Retinal pigment epithelial cell (primary cell): ENCODE results near the gene TMEM269.

Experiments used
- DNase-seq: peaks from one replicate; pipeline ENCODE4 v3.0.0-alpha.2; 2010; ENCODE audit warnings: low read depth
- H3K4me3 ChIP-seq: 2 replicates; pipeline ENCODE4 v1.5.1; 2011; ENCODE audit warnings: mild to moderate bottlenecking, low read length, control low read depth, moderate library complexity
- TF ChIP-seq, protein P1 (sequence below): conservative IDR thresholded peaks from 2 replicates; pipeline ENCODE4 v1.5.1; 2011; ENCODE audit warnings: low read depth, low read length, control low read depth, inconsistent platforms

The TMEM269 gene

GRCh38 chr1:42766741-42767509 is 17.9 kb upstream of the TMEM269 start, which contains the start of the genes C1orf50 and P3H1:
TSS of gene C1orf50 (plus strand) at chr1:42767249. CDS start at chr1:42767312, 63 bp downstream.
TSS of gene P3H1 (minus strand) at chr1:42767028. CDS start at chr1:42766971, 57 bp downstream.
- peak within 1 kb of the TSS; percentile 88 for H3K4me3 ChIP-seq
- TF ChIP-seq, protein P1, sequence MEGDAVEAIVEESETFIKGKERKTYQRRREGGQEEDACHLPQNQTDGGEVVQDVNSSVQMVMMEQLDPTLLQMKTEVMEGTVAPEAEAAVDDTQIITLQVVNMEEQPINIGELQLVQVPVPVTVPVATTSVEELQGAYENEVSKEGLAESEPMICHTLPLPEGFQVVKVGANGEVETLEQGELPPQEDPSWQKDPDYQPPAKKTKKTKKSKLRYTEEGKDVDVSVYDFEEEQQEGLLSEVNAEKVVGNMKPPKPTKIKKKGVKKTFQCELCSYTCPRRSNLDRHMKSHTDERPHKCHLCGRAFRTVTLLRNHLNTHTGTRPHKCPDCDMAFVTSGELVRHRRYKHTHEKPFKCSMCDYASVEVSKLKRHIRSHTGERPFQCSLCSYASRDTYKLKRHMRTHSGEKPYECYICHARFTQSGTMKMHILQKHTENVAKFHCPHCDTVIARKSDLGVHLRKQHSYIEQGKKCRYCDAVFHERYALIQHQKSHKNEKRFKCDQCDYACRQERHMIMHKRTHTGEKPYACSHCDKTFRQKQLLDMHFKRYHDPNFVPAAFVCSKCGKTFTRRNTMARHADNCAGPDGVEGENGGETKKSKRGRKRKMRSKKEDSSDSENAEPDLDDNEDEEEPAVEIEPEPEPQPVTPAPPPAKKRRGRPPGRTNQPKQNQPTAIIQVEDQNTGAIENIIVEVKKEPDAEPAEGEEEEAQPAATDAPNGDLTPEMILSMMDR, result no peak
- peak; percentile 96 for DNase-seq

DNA sequence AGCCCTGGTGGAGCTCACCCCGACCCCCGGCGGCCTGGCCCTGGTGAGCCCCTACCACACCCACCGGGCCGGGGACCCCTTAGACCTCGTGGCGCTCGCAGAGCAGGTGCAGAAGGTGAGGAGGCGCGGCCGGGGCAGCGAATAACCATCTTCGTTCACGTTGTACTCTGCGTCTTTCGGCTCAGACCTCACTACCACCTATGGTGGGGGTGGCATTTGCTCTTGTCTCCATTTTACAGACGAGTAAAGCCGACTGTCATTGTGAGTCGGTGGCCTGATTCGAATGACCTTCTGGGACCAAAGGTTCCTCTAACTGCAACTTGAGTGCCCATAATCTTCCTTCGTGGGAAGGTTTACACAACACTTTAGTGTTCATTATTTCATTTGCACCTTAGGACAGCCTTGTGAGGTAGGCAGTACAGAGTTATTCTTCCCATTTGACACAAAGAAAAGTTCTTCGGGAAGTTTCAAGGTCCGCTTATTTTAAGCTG is 17.2 kb upstream of the TMEM269 start:
- H3K4me3 ChIP-seq, result peak overlapping the region; percentile 88
- no peak for DNase-seq
- TF ChIP-seq, protein P1, result no peak

DNA sequence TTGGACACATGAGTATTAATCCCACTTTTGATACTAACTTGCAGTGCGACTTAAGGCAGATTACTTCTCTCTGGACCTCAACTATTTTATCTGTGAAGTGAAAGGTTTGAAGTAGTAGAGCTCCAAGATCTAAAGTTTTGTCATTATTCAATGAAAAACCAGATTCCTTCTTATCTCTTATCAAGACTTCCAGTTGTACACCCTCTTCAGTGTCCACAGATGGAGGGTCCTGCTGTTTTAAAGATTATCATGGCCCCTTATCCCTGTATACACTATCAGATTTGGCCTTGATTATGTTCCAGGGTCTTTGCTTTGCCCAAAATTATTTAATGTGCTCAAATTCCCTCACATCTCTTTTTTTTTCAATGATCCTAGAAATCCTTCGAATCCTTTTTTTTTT is 16.6 kb upstream of the TMEM269 start:
- no peak for DNase-seq
- H3K4me3 ChIP-seq, result peak overlapping the region; percentile 88
- TF ChIP-seq, protein P1, result no peak

- TF ChIP-seq, protein P1, result no peak
- no peak for DNase-seq
These were observed 15.0 kb upstream of the TMEM269 start for GRCh38 chr1:42769811-42770210.

GRCh38 chr1:42773420-42773819 is 11.4 kb upstream of the TMEM269 start:
- H3K4me3 ChIP-seq, result no peak overlapping the region
- no peak for DNase-seq
- TF ChIP-seq, protein P1, result no peak

More at GRCh38 chr1:42769811-42770210, 15.0 kb upstream of the TMEM269 start:
- H3K4me3 ChIP-seq, result no peak overlapping the region

DNA sequence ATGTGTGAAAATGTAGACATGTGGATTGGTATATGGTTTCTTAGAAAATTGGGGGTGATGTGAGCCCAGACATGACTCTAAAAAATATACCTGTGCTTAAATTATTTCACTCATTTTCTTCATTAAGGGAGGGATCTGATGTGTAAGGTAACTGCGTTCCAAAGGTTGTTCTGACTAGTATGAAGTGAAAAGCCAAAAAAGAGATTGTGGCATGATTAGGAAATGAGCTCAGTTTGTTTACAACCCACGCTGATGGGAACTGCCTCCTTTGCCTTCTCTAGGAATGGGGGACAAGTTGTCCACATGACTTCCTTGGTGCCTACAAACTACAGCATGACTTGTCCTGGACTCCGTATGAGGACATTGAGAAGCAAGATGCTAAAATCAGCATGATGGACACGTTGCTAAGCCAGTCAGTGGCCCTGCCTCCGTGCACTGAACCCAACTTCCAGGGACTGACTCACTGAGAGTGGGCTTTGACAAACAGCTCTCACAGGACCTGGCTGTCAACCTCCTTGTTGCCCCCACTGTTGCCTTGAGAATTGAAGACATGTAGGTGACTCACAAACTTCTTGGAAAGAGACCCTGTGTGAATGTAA is 9.8 kb upstream of the TMEM269 start:
- TF ChIP-seq, protein P1, result no peak
- H3K4me3 ChIP-seq, result no peak overlapping the region
- no peak for DNase-seq

- H3K4me3 ChIP-seq, result no peak overlapping the region
- no peak for DNase-seq
- TF ChIP-seq, protein P1, result no peak
These were observed 8.3 kb upstream of the TMEM269 start for GRCh38 chr1:42776502-42776901.
